Vagina (tissue), 2 donors: ENCODE results near the gene CHRNA1. TPM values are rescaled to one million over a fixed set of nuclear protein-coding genes. Genes with fewer than 3 reads are reported as not detected.

Experiments used
- DNase-seq, 2 donors: peaks; one replicate each; pipeline ENCODE4 v3.0.0-alpha.2; 2017; ENCODE audit errors: extremely low spot score in 2 of 2
- H3K27ac ChIP-seq: fragments of 200-600 bp; sonication (generic); one replicate; pipeline ENCODE4 v1.5.1; 2019
- H3K27me3 ChIP-seq: fragments of 200-600 bp; sonication (generic); one replicate; pipeline ENCODE4 v1.5.1; 2019
- H3K36me3 ChIP-seq, 2 donors: fragments of 200-600 bp; sonication (generic); one replicate each; pipeline ENCODE4 v1.5.1; 2017 to 2019
- H3K4me1 ChIP-seq: fragments of 200-600 bp; sonication (generic); one replicate; pipeline ENCODE4 v1.5.1; 2019
- H3K4me3 ChIP-seq, 2 donors: fragments of 200-600 bp; sonication (generic); 1 replicate in 1 of 2; 2 replicates in 1 of 2; pipeline ENCODE4 v1.5.1; 2016 to 2019
- H3K9me3 ChIP-seq: fragments of 200-600 bp; sonication (generic); one replicate; pipeline ENCODE4 v1.5.1; 2019
- POLR2A ChIP-seq, 2 donors: fragments of 450-650 bp; IDR thresholded peaks; one replicate each; pipeline ENCODE4 v1.6.1; 2017; ENCODE audit warnings: antibody characterized with exemption in 2 of 2, mild to moderate bottlenecking in 2 of 2, moderate library complexity in 2 of 2
- POLR2AphosphoS5 ChIP-seq, 2 donors: sonication (generic); formaldehyde crosslinking; IDR thresholded peaks; one replicate each; pipeline ENCODE4 v1.9.0; 2017; ENCODE audit warnings: antibody characterized with exemption in 2 of 2, mild to moderate bottlenecking in 2 of 2, low read depth in 1 of 2; ENCODE audit not compliant: insufficient read depth in 1 of 2
- intact Hi-C: fragments of 100-400 bp; cut with DNase I; formaldehyde crosslinking; loops from one replicate; pipeline ENCODE4 v1.15.1; 2023
- total RNA-seq: library from RNA; depleted of rRNA; stranded (reverse); fragments of >200 nt; gene quantifications from one replicate; pipeline ENCODE4 v1.2.3, GENCODE V29; 2016
- TF ChIP-seq, protein P1 (sequence below), 3 experiments: fragments of 450-650 bp in 2 of 3; fragments of 200-600 bp in 1 of 3; sonication (generic) in 1 of 3; IDR thresholded peaks; one replicate each; pipeline ENCODE4 v1.5.1; 2017 to 2019; ENCODE audit warnings: antibody characterized with exemption in 3 of 3, mild to moderate bottlenecking in 2 of 3, moderate library complexity in 2 of 3

Gene CHRNA1
- total RNA-seq = not detected

DNA sequence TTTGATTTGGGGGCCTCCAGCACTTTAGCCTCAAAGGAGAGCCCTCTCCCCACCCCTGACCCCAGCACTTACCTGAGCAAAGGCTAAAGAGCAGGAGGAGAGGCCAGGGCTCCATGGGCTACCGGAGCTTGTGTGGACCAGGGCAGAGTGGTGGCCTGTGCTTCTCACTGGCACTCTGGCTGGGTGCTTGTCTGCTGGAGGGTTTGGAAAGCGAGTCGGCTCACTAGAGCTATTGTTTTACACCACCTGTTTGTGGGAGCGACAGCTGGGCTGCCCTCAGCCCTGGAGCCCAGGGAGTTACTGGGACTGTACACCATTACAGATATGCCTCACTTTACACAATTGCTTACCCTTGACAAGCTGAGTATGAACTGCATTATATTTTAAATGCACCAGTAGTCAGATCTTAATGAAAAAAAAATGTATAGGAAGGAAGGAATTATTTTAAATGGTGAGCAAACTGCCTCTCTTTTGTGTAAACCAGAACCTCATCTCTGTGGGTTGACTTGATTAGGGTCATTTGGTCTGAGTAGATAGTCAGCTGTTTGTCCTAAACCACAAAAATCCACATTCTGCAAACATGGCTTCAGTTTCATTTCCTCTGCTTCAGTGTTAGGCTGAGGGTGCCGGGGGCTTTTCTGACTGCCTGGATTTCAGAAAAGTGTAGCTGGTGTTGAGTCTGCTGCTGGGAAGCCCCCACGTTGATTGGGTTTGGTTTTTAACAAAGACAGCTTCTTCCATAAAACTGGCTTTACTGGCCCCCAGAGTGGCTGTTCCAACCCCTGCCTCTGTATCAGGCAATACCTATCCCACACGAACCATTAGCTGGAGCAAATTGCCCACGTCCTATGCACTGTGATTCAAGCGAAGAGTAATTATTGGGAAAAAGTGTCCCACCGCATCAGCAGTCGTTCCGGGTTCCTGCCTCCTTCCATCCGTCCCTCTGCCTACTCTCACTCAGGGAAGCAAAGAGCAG, at the start of gene CHRNA1:
Gene CHRNA1, minus strand, starts transcription at position 193 of the 976 bp plus-strand sequence. Its CDS starts 78 bp downstream, at position 115.
- Histone ChIP-seq H3K27me3 (no peaks in the 10 kb centered on the region), H3K9me3 (no peaks in the 10 kb centered on the region), H3K4me1 (no peaks in the 10 kb centered on the region), H3K27ac (no peak within 1 kb of the TSS), H3K4me3 (no peak within 1 kb of the TSS), H3K36me3 (no peaks in the 10 kb centered on the region)
- intact Hi-C loops = no loop called here
- no peak for DNase-seq
- TF ChIP-seq, protein P1, sequence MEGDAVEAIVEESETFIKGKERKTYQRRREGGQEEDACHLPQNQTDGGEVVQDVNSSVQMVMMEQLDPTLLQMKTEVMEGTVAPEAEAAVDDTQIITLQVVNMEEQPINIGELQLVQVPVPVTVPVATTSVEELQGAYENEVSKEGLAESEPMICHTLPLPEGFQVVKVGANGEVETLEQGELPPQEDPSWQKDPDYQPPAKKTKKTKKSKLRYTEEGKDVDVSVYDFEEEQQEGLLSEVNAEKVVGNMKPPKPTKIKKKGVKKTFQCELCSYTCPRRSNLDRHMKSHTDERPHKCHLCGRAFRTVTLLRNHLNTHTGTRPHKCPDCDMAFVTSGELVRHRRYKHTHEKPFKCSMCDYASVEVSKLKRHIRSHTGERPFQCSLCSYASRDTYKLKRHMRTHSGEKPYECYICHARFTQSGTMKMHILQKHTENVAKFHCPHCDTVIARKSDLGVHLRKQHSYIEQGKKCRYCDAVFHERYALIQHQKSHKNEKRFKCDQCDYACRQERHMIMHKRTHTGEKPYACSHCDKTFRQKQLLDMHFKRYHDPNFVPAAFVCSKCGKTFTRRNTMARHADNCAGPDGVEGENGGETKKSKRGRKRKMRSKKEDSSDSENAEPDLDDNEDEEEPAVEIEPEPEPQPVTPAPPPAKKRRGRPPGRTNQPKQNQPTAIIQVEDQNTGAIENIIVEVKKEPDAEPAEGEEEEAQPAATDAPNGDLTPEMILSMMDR (IDR thresholded peaks at IDR 0.05) = no peak
- TF ChIP-seq POLR2A (IDR thresholded peaks at IDR 0.05) = no peak
- no peak for TF ChIP-seq POLR2AphosphoS5 (IDR thresholded peaks at IDR 0.05; ENCODE audit: insufficient read depth in 1 of 2, low read depth in 1 of 2)

DNA sequence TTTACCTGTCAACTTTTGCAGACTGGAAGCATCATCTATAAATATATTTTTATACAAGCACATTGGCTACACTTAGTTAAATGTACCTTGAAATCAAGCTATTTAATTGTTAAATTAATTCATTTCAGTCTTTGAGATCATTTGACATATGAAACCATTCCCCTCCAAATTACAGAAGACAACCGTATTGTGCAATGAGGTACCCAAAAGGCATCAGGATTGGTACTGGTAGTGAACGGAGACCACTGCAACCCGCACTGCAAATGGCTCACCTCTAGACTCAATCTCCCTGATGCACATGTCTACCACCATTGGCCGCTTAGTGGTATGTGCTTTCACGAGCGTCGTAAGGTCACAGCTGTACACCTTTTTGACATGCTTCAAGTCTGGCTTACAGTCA, 47.8 kb upstream of the CHRNA1 start:
- no peak for DNase-seq
- Histone ChIP-seq H3K4me3 (no peak overlapping the region), H3K9me3 (no peaks in the 10 kb centered on the region), H3K27ac (no peak overlapping the region), H3K36me3 (no peaks in the 10 kb centered on the region), H3K27me3 (no peaks in the 10 kb centered on the region), H3K4me1 (no peaks in the 10 kb centered on the region)
- TF ChIP-seq POLR2A (IDR thresholded peaks at IDR 0.05) (no peak), POLR2AphosphoS5 (IDR thresholded peaks at IDR 0.05; ENCODE audit: insufficient read depth in 1 of 2, low read depth in 1 of 2) (no peak)
- TF ChIP-seq, protein P1 (IDR thresholded peaks at IDR 0.05) = no peak
- intact Hi-C loops = no loop called here

DNA sequence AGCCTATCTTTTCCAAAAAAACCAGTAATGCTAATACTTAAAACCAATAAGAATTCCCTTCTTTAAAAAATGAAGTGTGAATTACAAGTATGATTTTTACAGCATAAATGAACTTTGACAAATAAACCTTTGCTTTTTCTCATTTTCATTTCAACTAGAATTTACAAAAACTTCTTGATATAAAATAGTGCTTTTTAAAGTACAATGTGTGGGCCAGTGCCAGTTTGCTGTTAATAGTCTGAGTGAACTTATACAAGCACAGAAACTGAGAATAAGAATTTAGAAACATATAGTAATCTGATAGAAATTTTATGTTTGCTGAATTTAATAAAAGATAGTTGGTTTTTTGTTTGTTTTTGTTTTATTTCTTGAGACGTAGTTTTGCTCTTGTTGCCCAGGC, 43.7 kb upstream of the CHRNA1 start:
- no peak for DNase-seq
- Histone ChIP-seq H3K36me3 (no peaks in the 10 kb centered on the region), H3K27ac (no peak overlapping the region), H3K4me3 (no peak overlapping the region), H3K27me3 (no peaks in the 10 kb centered on the region), H3K9me3 (no peaks in the 10 kb centered on the region), H3K4me1 (no peaks in the 10 kb centered on the region)
- intact Hi-C loops = no loop called here
- TF ChIP-seq, protein P1 (IDR thresholded peaks at IDR 0.05) = no peak
- TF ChIP-seq POLR2AphosphoS5 (IDR thresholded peaks at IDR 0.05; ENCODE audit: insufficient read depth in 1 of 2, low read depth in 1 of 2) (no peak), POLR2A (IDR thresholded peaks at IDR 0.05) (no peak)

DNA sequence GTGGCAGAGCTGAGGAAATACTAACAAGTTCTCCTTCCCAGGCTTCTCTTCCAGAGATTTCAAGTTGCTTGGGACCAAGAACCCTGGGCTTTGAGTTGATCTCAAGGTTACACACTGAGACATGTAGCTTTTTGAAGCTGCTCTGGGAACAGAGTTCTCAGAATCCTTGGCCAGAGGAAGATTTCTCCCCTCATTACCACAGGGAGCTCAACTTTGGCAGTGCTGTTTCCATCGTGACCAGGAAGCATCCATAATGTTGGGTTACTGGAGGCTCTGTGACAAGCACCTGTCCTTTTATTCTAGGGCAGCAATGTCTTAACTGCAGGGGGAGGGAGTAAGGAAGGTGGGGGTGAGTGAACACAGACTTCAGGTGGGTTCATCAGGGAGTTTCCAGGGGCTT, 41.5 kb upstream of the CHRNA1 start:
- Histone ChIP-seq H3K27ac (no peak overlapping the region), H3K36me3 (no peaks in the 10 kb centered on the region), H3K9me3 (no peaks in the 10 kb centered on the region), H3K4me1 (no peaks in the 10 kb centered on the region), H3K4me3 (no peak overlapping the region), H3K27me3 (no peaks in the 10 kb centered on the region)
- TF ChIP-seq POLR2AphosphoS5 (IDR thresholded peaks at IDR 0.05; ENCODE audit: insufficient read depth in 1 of 2, low read depth in 1 of 2) (no peak), POLR2A (IDR thresholded peaks at IDR 0.05) (no peak)
- TF ChIP-seq, protein P1 (IDR thresholded peaks at IDR 0.05) = no peak
- DNase-seq = no peak
- intact Hi-C loops = no loop called here

DNA sequence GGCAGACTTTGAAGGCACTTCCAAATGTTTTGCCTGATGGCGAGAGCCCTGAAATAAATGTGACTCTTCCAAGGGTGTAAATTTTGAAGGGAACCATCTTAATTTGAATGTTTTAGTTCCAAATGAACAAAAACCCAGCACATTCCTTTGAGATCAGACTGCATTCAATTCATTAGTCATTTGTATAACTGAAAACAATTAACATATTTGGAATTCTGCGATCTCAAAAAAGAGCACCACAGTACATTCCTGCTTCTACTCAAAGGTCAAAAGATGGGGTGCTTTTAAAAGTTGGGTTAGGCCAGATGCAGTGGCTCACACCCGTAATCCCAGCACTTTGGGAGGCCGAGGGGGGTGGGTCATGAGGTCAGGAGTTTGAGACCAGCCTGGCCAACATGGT, 38.2 kb upstream of the CHRNA1 start:
- H3K9me3 ChIP-seq = no peaks in the 10 kb centered on the region
- peaks cover 9% of the 10 kb centered on the region for H3K4me1 ChIP-seq
- no peak for TF ChIP-seq POLR2A (IDR thresholded peaks at IDR 0.05)
- TF ChIP-seq, protein P1 (IDR thresholded peaks at IDR 0.05) = no peak
- TF ChIP-seq POLR2AphosphoS5 (IDR thresholded peaks at IDR 0.05; ENCODE audit: insufficient read depth in 1 of 2, low read depth in 1 of 2) = no peak
- no peaks in the 10 kb centered on the region for H3K27me3 ChIP-seq
- H3K36me3 ChIP-seq = no peaks in the 10 kb centered on the region
- intact Hi-C loops = no loop called here
- H3K4me3 ChIP-seq = no peak overlapping the region
- H3K27ac ChIP-seq = no peak overlapping the region
- DNase-seq = no peak
